Endothelial cell (in vitro differentiated cells): ENCODE results near the gene NAP1L4. TPM values are rescaled to one million over a fixed set of nuclear protein-coding genes. Genes with fewer than 3 reads are reported as not detected.

Experiments used
- DNase-seq: peaks from one replicate; pipeline ENCODE4 v3.0.0; 2021; ENCODE audit warnings: low spot score
- H3K27ac Mint-ChIP-seq: one replicate; pipeline ENCODE4 v1.8.0; 2021; ENCODE audit warnings: mixed read lengths, inconsistent platforms; ENCODE audit not compliant: unreplicated experiment
- H3K27me3 Mint-ChIP-seq: one replicate; pipeline ENCODE4 v1.8.0; 2021; ENCODE audit warnings: mild to moderate bottlenecking, moderate library complexity, mixed read lengths, inconsistent platforms; ENCODE audit not compliant: unreplicated experiment
- H3K36me3 Mint-ChIP-seq: one replicate; pipeline ENCODE4 v1.8.0; 2021; ENCODE audit warnings: mild to moderate bottlenecking, low read depth, mixed read lengths, inconsistent platforms; ENCODE audit not compliant: unreplicated experiment
- H3K4me1 Mint-ChIP-seq: one replicate; pipeline ENCODE4 v1.8.0; 2021; ENCODE audit warnings: mild to moderate bottlenecking, mixed read lengths, inconsistent platforms; ENCODE audit not compliant: unreplicated experiment
- H3K4me3 Mint-ChIP-seq: one replicate; pipeline ENCODE4 v1.8.0; 2021; ENCODE audit warnings: mild to moderate bottlenecking, mixed read lengths, inconsistent platforms; ENCODE audit not compliant: unreplicated experiment
- H3K9me3 Mint-ChIP-seq: one replicate; pipeline ENCODE4 v1.8.0; 2021; ENCODE audit warnings: mixed read lengths, inconsistent platforms; ENCODE audit not compliant: unreplicated experiment
- total RNA-seq: library from RNA; stranded (reverse); fragmentation: NEBNext Ultra II Directional; extraction: Animal tissue kit (Norgen Biotek cat#: 25700); gene quantifications from one replicate; pipeline ENCODE4 v1.2.1, GENCODE V29; 2021; ENCODE audit not compliant: unreplicated experiment
- TF ChIP-seq, protein P1 (sequence below): fragments of 200-600 bp; sonication (generic); IDR thresholded peaks from one replicate; pipeline ENCODE4 v1.5.0; 2021; ENCODE audit warnings: antibody characterized with exemption; ENCODE audit not compliant: unreplicated experiment

NAP1L4 gene
- total RNA-seq, 1 donor from 2014 or later, result 148 TPM

DNA sequence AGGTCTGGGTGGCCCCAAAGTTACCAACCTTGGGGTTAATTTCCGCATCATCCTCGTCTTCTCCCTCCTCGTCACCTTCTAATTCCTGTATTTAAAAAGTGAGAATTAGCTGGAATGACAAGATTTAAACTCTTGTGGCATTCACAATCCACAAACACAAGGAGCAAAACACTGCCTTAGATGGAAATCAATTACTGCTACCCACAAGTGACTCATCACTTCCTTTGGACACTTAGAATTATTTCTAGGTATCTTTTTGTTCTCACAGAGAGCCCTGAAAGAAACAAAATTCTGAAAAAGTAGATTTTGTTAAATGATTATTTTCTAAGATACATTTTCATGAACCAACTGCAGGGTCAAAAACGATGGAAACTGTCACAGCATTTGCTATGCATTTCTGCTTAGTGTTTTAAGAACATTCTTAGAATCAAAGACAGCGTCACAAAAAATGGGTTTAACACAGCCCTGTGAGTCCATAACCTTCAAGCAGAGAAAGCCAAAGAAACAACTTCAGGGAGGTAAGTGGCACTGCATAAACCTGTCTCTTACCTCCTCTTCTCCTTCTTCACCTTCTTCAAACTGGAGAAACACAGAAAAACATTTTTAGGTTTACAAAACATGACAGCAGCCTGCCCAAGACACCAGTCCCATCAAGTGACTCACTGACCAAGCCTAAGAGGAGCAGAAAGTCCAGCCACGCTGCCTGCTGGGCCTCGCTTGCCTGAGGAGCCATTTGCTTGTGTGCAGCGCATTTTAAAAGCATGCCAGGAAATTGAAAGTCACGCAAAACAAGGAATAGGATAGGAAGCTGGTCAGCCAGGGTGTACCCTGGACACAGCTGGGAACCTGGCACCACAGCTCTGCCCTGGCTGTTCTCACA lies 40.7 kb downstream of the NAP1L4 start:
- H3K9me3 Mint-ChIP-seq, result no peaks in the 10 kb centered on the region

DNA sequence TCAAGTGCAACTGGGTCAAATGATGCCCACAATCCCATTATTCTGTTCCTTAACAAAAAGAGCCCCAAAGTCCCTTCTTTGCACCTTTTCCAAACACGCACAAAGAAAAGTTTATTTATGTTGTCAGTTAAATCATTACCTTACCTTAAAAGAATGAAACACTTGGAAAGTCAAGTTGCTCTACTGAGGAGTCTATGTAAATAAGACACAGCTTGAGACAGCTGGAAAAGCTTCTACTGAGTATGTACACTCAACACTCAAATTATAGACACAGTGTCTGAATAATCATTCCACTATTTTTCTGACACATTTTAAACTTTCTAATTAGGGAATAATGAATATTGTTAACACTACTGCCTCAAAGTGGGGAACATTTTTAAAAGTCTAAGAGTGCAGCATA lies 41.3 kb downstream of the NAP1L4 start:
- Mint-ChIP-seq H3K4me3 (no peak overlapping the region), H3K4me1 (peaks cover 8% of the 10 kb centered on the region), H3K27me3 (peaks cover 10% of the 10 kb centered on the region), H3K27ac (no peak overlapping the region), H3K36me3 (peaks cover 69% of the 10 kb centered on the region), H3K9me3 (no peaks in the 10 kb centered on the region)
- TF ChIP-seq, protein P1, sequence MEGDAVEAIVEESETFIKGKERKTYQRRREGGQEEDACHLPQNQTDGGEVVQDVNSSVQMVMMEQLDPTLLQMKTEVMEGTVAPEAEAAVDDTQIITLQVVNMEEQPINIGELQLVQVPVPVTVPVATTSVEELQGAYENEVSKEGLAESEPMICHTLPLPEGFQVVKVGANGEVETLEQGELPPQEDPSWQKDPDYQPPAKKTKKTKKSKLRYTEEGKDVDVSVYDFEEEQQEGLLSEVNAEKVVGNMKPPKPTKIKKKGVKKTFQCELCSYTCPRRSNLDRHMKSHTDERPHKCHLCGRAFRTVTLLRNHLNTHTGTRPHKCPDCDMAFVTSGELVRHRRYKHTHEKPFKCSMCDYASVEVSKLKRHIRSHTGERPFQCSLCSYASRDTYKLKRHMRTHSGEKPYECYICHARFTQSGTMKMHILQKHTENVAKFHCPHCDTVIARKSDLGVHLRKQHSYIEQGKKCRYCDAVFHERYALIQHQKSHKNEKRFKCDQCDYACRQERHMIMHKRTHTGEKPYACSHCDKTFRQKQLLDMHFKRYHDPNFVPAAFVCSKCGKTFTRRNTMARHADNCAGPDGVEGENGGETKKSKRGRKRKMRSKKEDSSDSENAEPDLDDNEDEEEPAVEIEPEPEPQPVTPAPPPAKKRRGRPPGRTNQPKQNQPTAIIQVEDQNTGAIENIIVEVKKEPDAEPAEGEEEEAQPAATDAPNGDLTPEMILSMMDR, result no peak
- no peak for DNase-seq

More for the DNA sequence above, 40.7 kb downstream of the NAP1L4 start:
- H3K4me1 Mint-ChIP-seq, result peaks cover 4% of the 10 kb centered on the region
- no peak for DNase-seq
- H3K27me3 Mint-ChIP-seq, result peaks cover 10% of the 10 kb centered on the region
- TF ChIP-seq, protein P1, result no peak
- peaks cover 73% of the 10 kb centered on the region for H3K36me3 Mint-ChIP-seq
- peak overlapping the region; percentile 31 for H3K27ac Mint-ChIP-seq
- H3K4me3 Mint-ChIP-seq, result no peak overlapping the region

DNA sequence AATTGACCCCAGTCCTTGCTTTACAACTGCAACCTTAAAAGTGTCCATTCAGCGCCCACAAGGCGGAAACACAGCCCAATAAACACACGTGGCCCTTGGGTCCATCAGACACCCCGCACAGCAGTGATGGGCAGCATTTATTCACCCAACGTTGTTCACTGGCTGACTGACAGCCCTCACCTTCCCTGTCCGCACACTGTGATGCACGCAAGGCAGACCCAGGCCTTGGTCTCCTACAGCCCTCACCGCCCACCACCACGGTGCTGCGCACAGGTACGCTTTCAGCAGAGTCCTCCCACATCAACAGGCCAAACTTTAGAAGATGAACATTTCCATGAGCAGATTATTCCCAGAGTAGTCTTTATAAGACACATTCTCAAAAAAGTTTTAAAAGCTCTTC lies 42.2 kb downstream of the NAP1L4 start:
- H3K36me3 Mint-ChIP-seq, result peaks cover 63% of the 10 kb centered on the region
- TF ChIP-seq, protein P1, result no peak
- peaks cover 10% of the 10 kb centered on the region for H3K27me3 Mint-ChIP-seq
- no peak overlapping the region for H3K27ac Mint-ChIP-seq
- no peak for DNase-seq
- no peak overlapping the region for H3K4me3 Mint-ChIP-seq
- no peaks in the 10 kb centered on the region for H3K9me3 Mint-ChIP-seq
- H3K4me1 Mint-ChIP-seq, result peaks cover 15% of the 10 kb centered on the region

DNA sequence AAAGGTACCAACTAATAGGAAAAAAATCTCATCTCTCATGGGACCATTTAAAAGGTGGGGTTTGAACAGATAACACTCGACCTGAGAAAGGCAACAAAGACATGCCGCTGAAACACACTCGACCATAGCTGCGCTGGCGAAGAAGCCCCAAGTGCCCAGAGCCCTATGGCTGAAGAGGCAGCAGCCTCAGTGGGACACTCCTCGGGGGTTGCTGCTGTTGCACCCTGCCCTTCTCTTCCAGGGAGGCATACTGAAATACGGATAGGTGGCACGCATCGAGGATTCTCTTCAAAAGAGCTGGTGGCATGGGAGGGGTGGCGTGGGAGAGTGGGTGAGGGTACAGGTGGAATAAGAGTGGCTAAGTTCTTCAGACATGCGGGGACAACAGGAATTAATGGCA lies 44.4 kb downstream of the NAP1L4 start:
- Mint-ChIP-seq H3K4me1 (peaks cover 15% of the 10 kb centered on the region), H3K9me3 (no peaks in the 10 kb centered on the region), H3K27ac (no peak overlapping the region), H3K4me3 (no peak overlapping the region), H3K36me3 (peaks cover 44% of the 10 kb centered on the region), H3K27me3 (peaks cover 13% of the 10 kb centered on the region)
- TF ChIP-seq, protein P1, result no peak
- DNase-seq, result no peak

DNA sequence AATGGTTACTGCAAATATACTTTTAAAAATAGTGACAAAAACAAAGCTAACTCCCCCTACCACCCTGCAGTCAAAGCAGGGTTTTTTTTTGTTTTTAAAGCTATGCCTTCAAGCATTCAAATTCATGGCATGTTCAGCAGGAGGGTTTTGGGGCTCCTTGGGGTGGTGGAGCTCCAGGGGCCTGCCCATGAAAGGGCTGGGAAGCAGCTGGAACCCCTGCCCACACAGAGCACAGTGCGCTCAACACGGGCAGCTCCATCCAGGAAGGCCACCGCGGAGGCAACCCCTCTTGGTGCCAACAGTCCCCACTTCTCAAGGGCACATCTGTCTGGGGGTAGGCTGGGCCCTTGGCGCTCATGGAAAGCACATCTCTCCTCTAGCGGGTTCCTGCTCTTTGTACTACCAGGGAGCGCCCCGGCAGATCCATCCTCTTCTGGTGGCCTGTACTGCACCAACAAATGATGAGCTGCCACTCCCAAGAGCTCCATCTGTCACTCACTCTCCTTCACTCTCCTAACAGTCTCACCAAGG lies 46.3 kb downstream of the NAP1L4 start:
- H3K9me3 Mint-ChIP-seq, result no peaks in the 10 kb centered on the region
- TF ChIP-seq, protein P1, result no peak
- H3K4me1 Mint-ChIP-seq, result peaks cover 15% of the 10 kb centered on the region
- peaks cover 13% of the 10 kb centered on the region for H3K27me3 Mint-ChIP-seq
- no peak for DNase-seq
- H3K4me3 Mint-ChIP-seq, result no peak overlapping the region
- no peak overlapping the region for H3K27ac Mint-ChIP-seq
- H3K36me3 Mint-ChIP-seq, result peaks cover 31% of the 10 kb centered on the region
